GM23338 (cell line): ENCODE measurements around the gene SMURF2. TPM values are rescaled to one million over a fixed set of nuclear protein-coding genes. Genes with fewer than 3 reads are reported as not detected.

Experiments
- ATAC-seq: fragments of 200-7000 bp; cut with Tn5 transposase; 3 replicates; pipeline ENCODE4 v1.9.1; 2020
- DNase-seq: peaks from one replicate; pipeline ENCODE4 v3.0.0-alpha.2; 2015; ENCODE audit warnings: low spot score
- H2AFZ ChIP-seq: fragments of 200-600 bp; sonication (generic); 2 replicates; pipeline ENCODE4 v1.8.0; 2016; ENCODE audit warnings: antibody characterized with exemption, mild to moderate bottlenecking, moderate library complexity
- H3F3A ChIP-seq: fragments of 200-600 bp; sonication (generic); replicated peaks from 2 replicates; pipeline ENCODE4 v1.8.0; 2017; ENCODE audit warnings: antibody characterized with exemption, mixed run types, low read depth
- H3K27ac ChIP-seq: fragments of 200-600 bp; sonication (generic); 2 replicates; pipeline ENCODE4 v1.6.1; 2016; ENCODE audit warnings: low read depth
- H3K27me3 ChIP-seq: fragments of 200-600 bp; sonication (generic); 2 replicates; pipeline ENCODE4 v1.8.0; 2016; ENCODE audit warnings: mild to moderate bottlenecking, mixed run types, moderate library complexity; ENCODE audit not compliant: insufficient read depth
- H3K36me3 ChIP-seq: fragments of 200-600 bp; sonication (generic); 2 replicates; pipeline ENCODE4 v1.8.0; 2016; ENCODE audit warnings: mild to moderate bottlenecking; ENCODE audit not compliant: insufficient read depth
- H3K4me1 ChIP-seq: fragments of 200-600 bp; sonication (generic); 2 replicates; pipeline ENCODE4 v1.8.0; 2016; ENCODE audit warnings: mild to moderate bottlenecking, moderate library complexity; ENCODE audit not compliant: insufficient read depth
- H3K4me2 ChIP-seq: fragments of 200-600 bp; sonication (generic); 2 replicates; pipeline ENCODE4 v1.7.1; 2017; ENCODE audit warnings: mixed run types
- H3K4me3 ChIP-seq: fragments of 200-600 bp; sonication (generic); 2 replicates; pipeline ENCODE4 v1.6.1; 2016; ENCODE audit warnings: mixed run types
- H3K79me2 ChIP-seq: fragments of 200-600 bp; sonication (generic); replicated peaks from 2 replicates; pipeline ENCODE4 v1.8.0; 2017; ENCODE audit warnings: mild to moderate bottlenecking; ENCODE audit not compliant: insufficient read depth
- H3K9me2 ChIP-seq: fragments of 200-600 bp; sonication (generic); 2 replicates; pipeline ENCODE4 v1.8.0; 2017; ENCODE audit not compliant: insufficient read depth
- H4K20me1 ChIP-seq: fragments of 200-600 bp; sonication (generic); replicated peaks from 2 replicates; pipeline ENCODE4 v1.8.0; 2017; ENCODE audit warnings: mild to moderate bottlenecking; ENCODE audit not compliant: insufficient read depth
- H3K27ac Mint-ChIP-seq: 2 replicates; pipeline ENCODE4 v1.8.0; 2020; ENCODE audit warnings: inconsistent platforms, mild to moderate bottlenecking, moderate library complexity, mixed read lengths
- H3K27me3 Mint-ChIP-seq: 3 replicates; pipeline ENCODE4 v1.8.0; 2022; ENCODE audit warnings: low read depth, mild to moderate bottlenecking, moderate library complexity, mixed read lengths, inconsistent platforms; ENCODE audit not compliant: insufficient read depth, poor library complexity
- H3K36me3 Mint-ChIP-seq: 3 replicates; pipeline ENCODE4 v1.8.0; 2021; ENCODE audit warnings: low read depth, mild to moderate bottlenecking, inconsistent platforms, moderate library complexity, mixed read lengths
- H3K4me1 Mint-ChIP-seq: 3 replicates; pipeline ENCODE4 v1.8.0; 2020; ENCODE audit warnings: mild to moderate bottlenecking, inconsistent platforms, mixed read lengths
- H3K4me3 Mint-ChIP-seq: 3 replicates; pipeline ENCODE4 v1.8.0; 2021; ENCODE audit warnings: moderate library complexity, mild to moderate bottlenecking, inconsistent platforms, mixed read lengths
- H3K9me3 Mint-ChIP-seq: 3 replicates; pipeline ENCODE4 v1.8.0; 2020; ENCODE audit warnings: moderate library complexity, mild to moderate bottlenecking, inconsistent platforms, mixed read lengths
- CREB1 ChIP-seq: fragments of 250-450 bp; sonication (Bioruptor Pico); IDR thresholded peaks from 2 replicates; pipeline ENCODE4 v1.5.0; 2020; ENCODE audit warnings: low read depth, mild to moderate bottlenecking, moderate library complexity
- CTCF ChIP-seq, 2 experiments: fragments of 200-600 bp in 1 of 2; sonication (generic) in 1 of 2; conservative IDR thresholded peaks; 2 replicates each; pipeline versions ENCODE4 v1.5.1 to v1.6.1; 2016 to 2017; ENCODE audit warnings: antibody characterized with exemption in 2 of 2, low read depth in 2 of 2, mild to moderate bottlenecking in 2 of 2, moderate library complexity in 1 of 2
- ETS1 ChIP-seq: IDR thresholded peaks from 2 replicates; pipeline ENCODE4 v1.6.1; 2016; ENCODE audit warnings: antibody characterized with exemption
- EZH2 ChIP-seq: fragments of 200-600 bp; sonication (generic); IDR thresholded peaks from one replicate; pipeline ENCODE4 v1.8.0; 2017; ENCODE audit warnings: antibody characterized with exemption, mild to moderate bottlenecking, low read depth; ENCODE audit not compliant: unreplicated experiment
- EZH2phosphoT487 ChIP-seq: fragments of 200-600 bp; sonication (generic); IDR thresholded peaks from one replicate; pipeline ENCODE4 v1.8.1; 2018; ENCODE audit warnings: antibody characterized with exemption; ENCODE audit not compliant: unreplicated experiment
- JUNB ChIP-seq: IDR thresholded peaks from one replicate; pipeline ENCODE4 v1.6.1; 2016; ENCODE audit warnings: antibody characterized with exemption; ENCODE audit not compliant: unreplicated experiment
- NANOG ChIP-seq: IDR thresholded peaks from 2 replicates; pipeline ENCODE4 v1.6.1; 2016; ENCODE audit warnings: antibody characterized with exemption, borderline replicate concordance
- POLR2AphosphoS5 ChIP-seq: IDR thresholded peaks from 2 replicates; pipeline ENCODE4 v1.6.1; 2016; ENCODE audit warnings: antibody characterized with exemption, low read depth
- REST ChIP-seq: IDR thresholded peaks from one replicate; pipeline ENCODE4 v1.6.1; 2018; ENCODE audit warnings: antibody characterized with exemption; ENCODE audit not compliant: unreplicated experiment
- STAT1 ChIP-seq: IDR thresholded peaks from one replicate; pipeline ENCODE4 v1.6.1; 2016; ENCODE audit warnings: antibody characterized with exemption; ENCODE audit not compliant: unreplicated experiment
- ZNF114 ChIP-seq: fragments of 250-450 bp; sonication (Bioruptor Pico); IDR thresholded peaks from 2 replicates; pipeline ENCODE4 v1.5.0; 2020; ENCODE audit warnings: mild to moderate bottlenecking, moderate library complexity
- ZNF331 ChIP-seq: fragments of 250-450 bp; sonication (Bioruptor Pico); IDR thresholded peaks from 2 replicates; pipeline ENCODE4 v1.5.0; 2020; ENCODE audit warnings: low read depth, mild to moderate bottlenecking, moderate library complexity
- ZNF462 ChIP-seq: fragments of 250-450 bp; sonication (Bioruptor Pico); IDR thresholded peaks from 2 replicates; pipeline ENCODE4 v1.5.0; 2020; ENCODE audit warnings: mild to moderate bottlenecking, moderate library complexity
- polyA plus RNA-seq: library from polyadenylated mRNA; unstranded; fragments of >200 nt; fragmentation: Nextera tagmentation; extraction: Ambion mirVana; gene quantifications from 2 replicates; pipeline ENCODE4 v1.2.1, GENCODE V29; 2016
- total RNA-seq: library from RNA; depleted of rRNA; stranded (reverse); fragments of >200 nt; shearing (Covaris generic); gene quantifications from 2 replicates; pipeline ENCODE4 v1.2.3, GENCODE V29; 2014

SMURF2 gene
- total and polyA plus RNA-seq, 2 experiments from 2014 or later: 12.1 to 29.6 TPM

GRCh38 chr17:64628641-64629040 lies 33.5 kb downstream of the SMURF2 start:
- Mint-ChIP-seq H3K27ac (no peak overlapping the region), H3K4me1 (peaks cover 3% of the 10 kb centered on the region; the same call in 2 of the 3 replicates), H3K36me3 (no peaks in the 10 kb centered on the region), H3K4me3 (no peak overlapping the region), H3K9me3 (no peaks in the 10 kb centered on the region), H3K27me3 (no peaks in the 10 kb centered on the region)
- Histone ChIP-seq H3F3A (no peaks in the 10 kb centered on the region), H3K27me3 (no peaks in the 10 kb centered on the region), H3K36me3 (no peaks in the 10 kb centered on the region), H3K79me2 (peaks cover 64% of the 10 kb centered on the region), H3K27ac (no peak overlapping the region), H2AFZ (no peak overlapping the region), H3K4me2 (no peak overlapping the region), H3K4me1 (no peaks in the 10 kb centered on the region), H4K20me1 (peaks cover 30% of the 10 kb centered on the region), H3K4me3 (no peak overlapping the region), H3K9me2 (no peaks in the 10 kb centered on the region)
- no peak for TF ChIP-seq ZNF462 (CRISPR knock-in tag)
- TF ChIP-seq ZNF114 (CRISPR knock-in tag): no peak
- no peak for TF ChIP-seq STAT1
- TF ChIP-seq ZNF331 (CRISPR knock-in tag): no peak
- no peak for TF ChIP-seq ETS1
- no peak for TF ChIP-seq EZH2phosphoT487
- TF ChIP-seq NANOG: no peak
- no peak for TF ChIP-seq POLR2AphosphoS5
- TF ChIP-seq CTCF (conservative IDR thresholded peaks at IDR 0.05; ENCODE audit: low read depth in 2 of 2): no peak
- no peak for TF ChIP-seq CREB1 (CRISPR knock-in tag)
- TF ChIP-seq EZH2: no peak
- TF ChIP-seq REST: no peak
- TF ChIP-seq JUNB: no peak
- ATAC-seq: no peak
- DNase-seq: no peak
